GM23338 (cell line): ENCODE results near the gene DDX4. TPM values are rescaled to one million over a fixed set of nuclear protein-coding genes. Genes with fewer than 3 reads are reported as not detected.

Experiments
- ATAC-seq: fragments of 200-7000 bp; cut with Tn5 transposase; 3 replicates; pipeline ENCODE4 v1.9.1; 2020
- DNase-seq: peaks from one replicate; pipeline ENCODE4 v3.0.0-alpha.2; 2015; ENCODE audit warnings: low spot score
- H2AFZ ChIP-seq: fragments of 200-600 bp; sonication (generic); 2 replicates; pipeline ENCODE4 v1.8.0; 2016; ENCODE audit warnings: antibody characterized with exemption, mild to moderate bottlenecking, moderate library complexity
- H3F3A ChIP-seq: fragments of 200-600 bp; sonication (generic); replicated peaks from 2 replicates; pipeline ENCODE4 v1.8.0; 2017; ENCODE audit warnings: antibody characterized with exemption, mixed run types, low read depth
- H3K27ac ChIP-seq: fragments of 200-600 bp; sonication (generic); 2 replicates; pipeline ENCODE4 v1.6.1; 2016; ENCODE audit warnings: low read depth
- H3K27me3 ChIP-seq: fragments of 200-600 bp; sonication (generic); 2 replicates; pipeline ENCODE4 v1.8.0; 2016; ENCODE audit warnings: mild to moderate bottlenecking, mixed run types, moderate library complexity; ENCODE audit not compliant: insufficient read depth
- H3K36me3 ChIP-seq: fragments of 200-600 bp; sonication (generic); 2 replicates; pipeline ENCODE4 v1.8.0; 2016; ENCODE audit warnings: mild to moderate bottlenecking; ENCODE audit not compliant: insufficient read depth
- H3K4me1 ChIP-seq: fragments of 200-600 bp; sonication (generic); 2 replicates; pipeline ENCODE4 v1.8.0; 2016; ENCODE audit warnings: mild to moderate bottlenecking, moderate library complexity; ENCODE audit not compliant: insufficient read depth
- H3K4me2 ChIP-seq: fragments of 200-600 bp; sonication (generic); 2 replicates; pipeline ENCODE4 v1.7.1; 2017; ENCODE audit warnings: mixed run types
- H3K4me3 ChIP-seq: fragments of 200-600 bp; sonication (generic); 2 replicates; pipeline ENCODE4 v1.6.1; 2016; ENCODE audit warnings: mixed run types
- H3K79me2 ChIP-seq: fragments of 200-600 bp; sonication (generic); replicated peaks from 2 replicates; pipeline ENCODE4 v1.8.0; 2017; ENCODE audit warnings: mild to moderate bottlenecking; ENCODE audit not compliant: insufficient read depth
- H3K9me2 ChIP-seq: fragments of 200-600 bp; sonication (generic); 2 replicates; pipeline ENCODE4 v1.8.0; 2017; ENCODE audit not compliant: insufficient read depth
- H4K20me1 ChIP-seq: fragments of 200-600 bp; sonication (generic); replicated peaks from 2 replicates; pipeline ENCODE4 v1.8.0; 2017; ENCODE audit warnings: mild to moderate bottlenecking; ENCODE audit not compliant: insufficient read depth
- H3K27ac Mint-ChIP-seq: 2 replicates; pipeline ENCODE4 v1.8.0; 2020; ENCODE audit warnings: inconsistent platforms, mild to moderate bottlenecking, moderate library complexity, mixed read lengths
- H3K27me3 Mint-ChIP-seq: 3 replicates; pipeline ENCODE4 v1.8.0; 2022; ENCODE audit warnings: low read depth, mild to moderate bottlenecking, moderate library complexity, mixed read lengths, inconsistent platforms; ENCODE audit not compliant: insufficient read depth, poor library complexity
- H3K36me3 Mint-ChIP-seq: 3 replicates; pipeline ENCODE4 v1.8.0; 2021; ENCODE audit warnings: low read depth, mild to moderate bottlenecking, inconsistent platforms, moderate library complexity, mixed read lengths
- H3K4me1 Mint-ChIP-seq: 3 replicates; pipeline ENCODE4 v1.8.0; 2020; ENCODE audit warnings: mild to moderate bottlenecking, inconsistent platforms, mixed read lengths
- H3K4me3 Mint-ChIP-seq: 3 replicates; pipeline ENCODE4 v1.8.0; 2021; ENCODE audit warnings: moderate library complexity, mild to moderate bottlenecking, inconsistent platforms, mixed read lengths
- H3K9me3 Mint-ChIP-seq: 3 replicates; pipeline ENCODE4 v1.8.0; 2020; ENCODE audit warnings: moderate library complexity, mild to moderate bottlenecking, inconsistent platforms, mixed read lengths
- CREB1 ChIP-seq: fragments of 250-450 bp; sonication (Bioruptor Pico); IDR thresholded peaks from 2 replicates; pipeline ENCODE4 v1.5.0; 2020; ENCODE audit warnings: low read depth, mild to moderate bottlenecking, moderate library complexity
- CTCF ChIP-seq, 2 experiments: fragments of 200-600 bp in 1 of 2; sonication (generic) in 1 of 2; conservative IDR thresholded peaks; 2 replicates each; pipeline versions ENCODE4 v1.5.1 to v1.6.1; 2016 to 2017; ENCODE audit warnings: antibody characterized with exemption in 2 of 2, low read depth in 2 of 2, mild to moderate bottlenecking in 2 of 2, moderate library complexity in 1 of 2
- ETS1 ChIP-seq: IDR thresholded peaks from 2 replicates; pipeline ENCODE4 v1.6.1; 2016; ENCODE audit warnings: antibody characterized with exemption
- EZH2 ChIP-seq: fragments of 200-600 bp; sonication (generic); IDR thresholded peaks from one replicate; pipeline ENCODE4 v1.8.0; 2017; ENCODE audit warnings: antibody characterized with exemption, mild to moderate bottlenecking, low read depth; ENCODE audit not compliant: unreplicated experiment
- EZH2phosphoT487 ChIP-seq: fragments of 200-600 bp; sonication (generic); IDR thresholded peaks from one replicate; pipeline ENCODE4 v1.8.1; 2018; ENCODE audit warnings: antibody characterized with exemption; ENCODE audit not compliant: unreplicated experiment
- JUNB ChIP-seq: IDR thresholded peaks from one replicate; pipeline ENCODE4 v1.6.1; 2016; ENCODE audit warnings: antibody characterized with exemption; ENCODE audit not compliant: unreplicated experiment
- NANOG ChIP-seq: IDR thresholded peaks from 2 replicates; pipeline ENCODE4 v1.6.1; 2016; ENCODE audit warnings: antibody characterized with exemption, borderline replicate concordance
- POLR2AphosphoS5 ChIP-seq: IDR thresholded peaks from 2 replicates; pipeline ENCODE4 v1.6.1; 2016; ENCODE audit warnings: antibody characterized with exemption, low read depth
- REST ChIP-seq: IDR thresholded peaks from one replicate; pipeline ENCODE4 v1.6.1; 2018; ENCODE audit warnings: antibody characterized with exemption; ENCODE audit not compliant: unreplicated experiment
- STAT1 ChIP-seq: IDR thresholded peaks from one replicate; pipeline ENCODE4 v1.6.1; 2016; ENCODE audit warnings: antibody characterized with exemption; ENCODE audit not compliant: unreplicated experiment
- ZNF114 ChIP-seq: fragments of 250-450 bp; sonication (Bioruptor Pico); IDR thresholded peaks from 2 replicates; pipeline ENCODE4 v1.5.0; 2020; ENCODE audit warnings: mild to moderate bottlenecking, moderate library complexity
- ZNF331 ChIP-seq: fragments of 250-450 bp; sonication (Bioruptor Pico); IDR thresholded peaks from 2 replicates; pipeline ENCODE4 v1.5.0; 2020; ENCODE audit warnings: low read depth, mild to moderate bottlenecking, moderate library complexity
- ZNF462 ChIP-seq: fragments of 250-450 bp; sonication (Bioruptor Pico); IDR thresholded peaks from 2 replicates; pipeline ENCODE4 v1.5.0; 2020; ENCODE audit warnings: mild to moderate bottlenecking, moderate library complexity
- polyA plus RNA-seq: library from polyadenylated mRNA; unstranded; fragments of >200 nt; fragmentation: Nextera tagmentation; extraction: Ambion mirVana; gene quantifications from 2 replicates; pipeline ENCODE4 v1.2.1, GENCODE V29; 2016
- total RNA-seq: library from RNA; depleted of rRNA; stranded (reverse); fragments of >200 nt; shearing (Covaris generic); gene quantifications from 2 replicates; pipeline ENCODE4 v1.2.3, GENCODE V29; 2014

Gene DDX4
- total and polyA plus RNA-seq, 2 experiments from 2014 or later, result 0.83 TPM; not detected in 1

GRCh38 chr5:55758231-55758630 is 20.4 kb downstream of the DDX4 start:
- Histone ChIP-seq H3F3A (no peaks in the 10 kb centered on the region), H3K27me3 (no peaks in the 10 kb centered on the region), H3K4me3 (no peak overlapping the region), H2AFZ (no peak overlapping the region), H3K27ac (no peak overlapping the region), H4K20me1 (no peaks in the 10 kb centered on the region), H3K9me2 (no peaks in the 10 kb centered on the region), H3K4me2 (no peak overlapping the region), H3K4me1 (no peaks in the 10 kb centered on the region), H3K36me3 (no peaks in the 10 kb centered on the region), H3K79me2 (no peaks in the 10 kb centered on the region)
- ATAC-seq (no peak), DNase-seq (no peak)
- Mint-ChIP-seq H3K36me3 (no peaks in the 10 kb centered on the region), H3K9me3 (no peaks in the 10 kb centered on the region; the same call in 2 of the 3 replicates), H3K4me3 (no peak overlapping the region), H3K4me1 (no peaks in the 10 kb centered on the region), H3K27me3 (peaks cover 3% of the 10 kb centered on the region), H3K27ac (no peak overlapping the region)
- TF ChIP-seq CREB1 (CRISPR knock-in tag) (no peak), CTCF (conservative IDR thresholded peaks at IDR 0.05; ENCODE audit: low read depth in 2 of 2) (no peak), ETS1 (no peak), STAT1 (no peak), NANOG (no peak), POLR2AphosphoS5 (no peak), EZH2 (no peak), REST (no peak), JUNB (no peak), ZNF331 (CRISPR knock-in tag) (no peak), ZNF462 (CRISPR knock-in tag) (no peak), ZNF114 (CRISPR knock-in tag) (no peak), EZH2phosphoT487 (no peak)
